GM18907 (cell line): ENCODE data around the gene FAIM2.
"Not testable (repeated sequence)": the region's sequence is repeated elsewhere in the genome, so short reads cannot be mapped to it uniquely, and the experiment has no call there.

ENCODE experiments used
- ATAC-seq: cut with Tn5 transposase; IDR thresholded peaks from one replicate; pipeline ENCODE4 v1.9.1; 2021; ENCODE audit warnings: mild to moderate bottlenecking, moderate library complexity; ENCODE audit not compliant: unreplicated experiment

The FAIM2 gene

GRCh38 chr12:49866859-49867569 lies 36.7 kb downstream of the FAIM2 start:
- no peak for ATAC-seq

GRCh38 chr12:49865782-49866135 lies 37.9 kb downstream of the FAIM2 start:
- ATAC-seq, result no peak

GRCh38 chr12:49865109-49865781 lies 38.5 kb downstream of the FAIM2 start:
- ATAC-seq, result no peak

GRCh38 chr12:49864798-49865090 lies 39.0 kb downstream of the FAIM2 start:
- ATAC-seq, result no peak

- ATAC-seq, result no peak
Measured at GRCh38 chr12:49863946-49864797, 39.5 kb downstream of the FAIM2 start.

GRCh38 chr12:49860921-49861320 lies 42.8 kb downstream of the FAIM2 start:
- not testable (repeated sequence) for ATAC-seq

- not testable (repeated sequence) for ATAC-seq
Measured at GRCh38 chr12:49855890-49856289, 47.8 kb downstream of the FAIM2 start.

GRCh38 chr12:49854976-49855375 lies 48.7 kb downstream of the FAIM2 start:
- no peak for ATAC-seq

GRCh38 chr12:49853671-49854070 lies 50.0 kb downstream of the FAIM2 start:
- ATAC-seq, result no peak

- ATAC-seq, result no peak
Measured at GRCh38 chr12:49847161-49847560, 56.5 kb downstream of the FAIM2 start.

- ATAC-seq, result no peak
Measured at GRCh38 chr12:49846032-49846431, 57.7 kb downstream of the FAIM2 start.

- ATAC-seq, result no peak
Measured at GRCh38 chr12:49843876-49844437, 59.7 kb downstream of the FAIM2 start.

- peak; percentile 4 for ATAC-seq
Measured at GRCh38 chr12:49843411-49843810, 60.3 kb downstream of the FAIM2 start.

GRCh38 chr12:49842519-49843352 lies 61.0 kb downstream of the FAIM2 start, which contains the start of gene BCDIN3D:
Gene BCDIN3D (minus strand): TSS chr12:49843106. CDS start chr12:49843087, 19 bp downstream.
- ATAC-seq, result peak; percentile 86

GRCh38 chr12:49838973-49839633 lies 64.6 kb downstream of the FAIM2 start:
- ATAC-seq, result no peak

- ATAC-seq, result no peak
Measured at GRCh38 chr12:49832836-49833421, 70.8 kb downstream of the FAIM2 start.

- ATAC-seq, result no peak
Measured at GRCh38 chr12:49831717-49832116, 72.0 kb downstream of the FAIM2 start.

- ATAC-seq, result peak; percentile 83
Measured at GRCh38 chr12:49828133-49829091, 75.3 kb downstream of the FAIM2 start, which contains the start of gene NCKAP5L. Gene NCKAP5L (minus strand): TSS chr12:49828413. CDS start chr12:49804044, 24,369 bp downstream.
